Activated naive CD4-positive, alpha-beta T cell treated with anti-CD3 and anti-CD28 coated beads, Interleukin-2, amount 50 U/mL, for 16 hours (primary cell): Measurements from ENCODE around the gene ATRNL1.

Source experiments
- DNase-seq: peaks from one replicate; pipeline ENCODE4 v3.0.0-alpha.2; 2020

Gene ATRNL1

DNA sequence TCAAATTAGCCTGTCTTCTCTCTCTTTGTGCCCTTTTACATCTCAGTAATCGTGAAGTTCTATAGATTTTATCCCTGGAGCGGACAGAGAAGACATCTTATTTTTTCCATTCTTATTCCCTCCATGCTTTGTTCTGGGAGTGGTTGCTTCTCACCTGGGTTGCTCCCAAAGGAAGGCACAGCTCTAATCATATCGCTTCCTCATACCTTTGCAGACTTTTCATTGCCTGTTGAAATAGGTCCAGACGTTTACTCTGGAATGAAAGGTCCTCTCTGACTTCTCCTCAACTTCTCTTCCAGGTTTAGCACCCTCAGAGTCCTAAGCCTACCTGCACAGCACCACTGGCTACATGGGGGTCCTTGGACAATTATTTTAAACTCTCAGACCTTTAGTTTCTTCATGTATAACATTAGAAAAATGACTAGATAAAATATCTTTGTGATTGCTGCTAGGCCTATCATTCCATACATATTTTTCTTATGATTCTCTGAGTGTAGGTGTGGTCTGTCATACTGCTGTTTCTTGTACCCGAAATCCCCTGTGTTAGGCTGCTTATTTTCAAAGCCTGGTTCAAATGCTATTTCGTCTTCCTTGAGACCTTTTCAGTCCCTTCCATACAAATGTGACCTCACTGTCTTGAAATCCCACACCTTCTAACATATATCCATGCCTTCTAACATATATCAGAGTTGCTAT, 761.7 kb downstream of the ATRNL1 start:
- no peak for DNase-seq

DNA sequence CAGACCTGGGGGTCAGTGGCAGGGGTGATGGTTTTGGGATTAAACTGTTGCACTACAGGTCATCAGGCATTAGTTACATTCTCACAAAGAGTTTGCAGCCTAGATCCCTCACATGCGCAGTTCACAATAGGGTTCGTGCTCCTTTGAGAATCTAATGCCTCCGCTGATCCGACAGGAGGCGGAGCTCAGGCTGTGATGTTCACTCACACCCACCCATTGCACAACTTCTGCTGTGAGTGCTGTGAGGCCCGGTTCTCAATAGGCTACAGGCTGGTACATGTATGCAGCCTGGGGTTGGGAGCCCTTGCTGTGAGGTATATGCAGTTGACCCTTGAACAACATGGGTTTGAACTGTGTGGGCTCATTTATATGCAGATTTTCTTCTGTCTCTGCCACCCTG, 763.4 kb downstream of the ATRNL1 start:
- DNase-seq: no peak

DNA sequence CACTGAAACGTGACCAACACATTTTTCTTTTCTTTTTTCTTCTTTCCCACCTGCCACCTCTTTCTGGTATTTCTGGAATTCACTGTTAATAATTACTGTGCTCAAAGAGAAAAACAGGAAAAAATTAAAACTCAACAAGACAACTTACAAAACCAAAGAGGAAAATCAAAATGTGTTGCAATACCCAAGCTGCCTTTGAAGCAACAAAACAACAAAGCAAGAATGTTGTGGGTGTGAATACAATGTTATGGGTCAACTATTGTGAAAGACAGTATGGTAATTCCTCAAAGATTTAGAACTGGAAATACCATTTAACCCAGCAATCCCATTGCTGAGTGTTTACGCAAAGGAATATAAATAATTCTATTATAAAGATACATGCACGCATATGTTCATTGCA, 764.7 kb downstream of the ATRNL1 start:
- DNase-seq: no peak

DNA sequence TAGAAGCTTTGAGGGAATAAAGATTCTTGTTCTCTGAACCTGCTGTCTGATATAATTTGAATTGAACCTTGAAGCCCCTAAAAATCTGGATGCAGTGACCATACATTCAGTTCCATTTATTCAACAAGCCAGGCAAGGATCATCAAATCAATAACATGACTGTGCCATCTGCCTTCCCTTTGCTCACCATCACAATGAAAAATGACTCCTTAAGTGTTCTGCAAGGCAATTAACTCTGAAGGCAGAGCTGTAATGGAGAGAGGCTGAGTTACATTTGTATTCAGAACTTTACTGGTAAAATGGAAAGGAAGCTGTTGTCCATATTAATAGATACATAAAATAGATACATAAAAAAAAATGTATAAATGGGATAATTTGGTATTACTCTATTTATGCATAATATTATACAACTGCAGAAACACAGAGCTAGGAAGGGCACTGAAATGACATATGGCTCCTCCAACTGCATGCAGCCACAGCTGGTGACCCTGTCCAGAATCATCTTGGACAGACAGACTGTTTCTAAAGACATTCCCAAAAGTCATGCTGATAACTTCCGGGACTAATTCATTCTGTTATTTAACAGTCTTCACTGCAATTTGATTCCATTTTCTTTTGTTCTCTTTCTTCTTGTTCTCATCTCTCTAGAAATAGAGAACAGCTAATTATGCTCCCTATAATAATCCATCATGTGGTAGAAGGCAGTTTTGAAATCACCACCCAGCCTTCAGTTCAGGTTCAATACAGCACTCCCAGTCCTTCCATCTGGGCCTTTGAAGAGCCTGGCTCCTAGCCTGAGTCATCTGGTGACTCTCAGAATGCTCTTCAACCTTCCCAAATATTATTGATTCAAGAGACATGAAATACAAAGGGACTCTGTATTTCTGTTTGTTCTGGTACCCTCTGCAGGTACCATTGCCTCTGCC, 767.3 kb downstream of the ATRNL1 start:
- no peak for DNase-seq

DNA sequence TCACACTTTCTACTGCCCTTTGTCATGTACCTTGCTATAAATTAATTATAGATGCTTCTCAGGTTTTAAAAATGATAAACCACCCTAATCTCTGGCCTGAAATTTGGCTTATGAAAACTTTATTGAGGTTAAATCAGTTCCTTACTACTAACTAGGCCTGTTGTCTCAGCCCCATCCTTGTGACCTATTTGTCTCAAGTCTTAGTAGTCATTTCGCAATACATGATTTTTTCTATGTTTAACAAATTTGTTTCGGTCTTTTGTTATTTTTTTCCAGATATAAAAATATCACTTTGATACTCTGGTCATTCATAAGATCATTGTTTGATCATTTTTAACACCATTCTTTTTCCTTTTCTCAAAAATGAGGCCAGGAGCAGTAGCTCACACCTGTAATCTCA, 768.3 kb downstream of the ATRNL1 start:
- DNase-seq: no peak

DNA sequence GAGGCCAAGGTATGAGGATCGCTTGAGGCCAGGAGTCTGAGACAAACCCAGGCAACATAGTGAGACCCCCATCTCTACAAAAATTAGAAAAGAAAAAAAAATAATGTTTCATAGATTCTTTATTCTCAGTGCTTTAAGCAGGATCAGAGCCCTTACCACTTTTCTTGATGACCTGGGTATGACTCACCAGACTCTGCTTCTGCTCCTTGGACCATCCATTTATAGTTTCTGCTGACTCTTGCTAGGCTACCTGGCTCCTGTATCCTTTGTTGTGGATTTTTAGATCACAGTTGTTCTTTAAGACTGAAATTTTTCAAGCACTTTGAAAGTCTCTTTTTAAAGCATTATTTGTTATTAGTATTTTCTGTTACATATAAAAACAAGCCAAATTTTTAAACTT, 768.7 kb downstream of the ATRNL1 start:
- DNase-seq: no peak

DNA sequence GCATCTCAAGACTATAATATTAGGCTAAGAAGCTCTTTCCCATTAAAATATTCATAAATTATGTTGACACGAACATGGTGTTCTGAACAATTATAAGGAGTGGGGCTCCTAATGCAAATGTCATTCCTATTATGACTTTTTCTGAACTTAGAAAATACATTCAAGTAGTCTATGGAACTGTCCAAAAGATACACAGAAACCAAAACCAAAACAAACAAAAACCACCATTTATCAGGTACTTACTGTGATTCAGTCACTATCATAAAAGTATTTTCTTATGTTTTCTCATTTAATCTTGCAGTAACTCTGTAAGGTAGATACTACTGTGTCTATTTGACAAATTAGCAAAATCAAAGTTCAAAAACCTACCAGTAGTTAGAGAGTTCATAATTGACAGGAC, 773.0 kb downstream of the ATRNL1 start:
- DNase-seq: no peak

DNA sequence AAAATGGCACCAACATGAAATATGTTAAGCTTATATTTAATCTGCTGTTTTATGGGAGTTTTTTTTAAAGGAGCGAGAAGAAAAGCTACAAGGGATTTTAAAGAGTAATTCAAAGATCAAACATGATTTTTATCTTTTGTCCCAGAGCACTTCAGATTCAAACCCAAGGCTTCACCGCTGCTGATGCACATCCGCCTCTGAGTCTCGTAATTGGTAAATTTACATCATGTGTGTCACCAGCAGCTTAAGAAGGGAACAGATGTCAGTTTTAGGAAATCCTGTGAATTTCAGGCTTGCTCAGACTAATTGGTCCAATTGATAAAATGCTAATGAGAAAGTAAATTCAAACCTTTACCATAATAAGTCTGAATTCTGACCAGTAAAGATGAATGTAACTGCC, 773.5 kb downstream of the ATRNL1 start:
- DNase-seq: no peak

DNA sequence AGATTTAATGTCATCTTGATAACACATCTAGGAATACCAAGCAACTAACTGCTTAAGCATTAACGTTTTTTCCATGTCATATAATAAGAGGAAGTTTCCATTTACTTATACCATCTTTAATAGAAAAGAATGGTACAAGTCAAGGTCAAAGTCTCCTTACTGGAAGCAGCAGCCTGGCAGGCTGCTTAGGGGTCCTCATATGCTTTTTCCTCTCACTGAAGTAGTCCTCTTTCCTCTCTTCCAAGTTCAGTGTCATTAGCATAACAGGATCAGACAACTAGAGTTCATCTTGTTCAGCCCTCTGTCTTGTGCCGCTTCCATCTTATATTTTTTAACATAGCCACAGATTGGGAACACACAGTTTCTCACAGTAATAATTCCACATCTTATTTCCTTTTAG, 774.1 kb downstream of the ATRNL1 start:
- DNase-seq: no peak

DNA sequence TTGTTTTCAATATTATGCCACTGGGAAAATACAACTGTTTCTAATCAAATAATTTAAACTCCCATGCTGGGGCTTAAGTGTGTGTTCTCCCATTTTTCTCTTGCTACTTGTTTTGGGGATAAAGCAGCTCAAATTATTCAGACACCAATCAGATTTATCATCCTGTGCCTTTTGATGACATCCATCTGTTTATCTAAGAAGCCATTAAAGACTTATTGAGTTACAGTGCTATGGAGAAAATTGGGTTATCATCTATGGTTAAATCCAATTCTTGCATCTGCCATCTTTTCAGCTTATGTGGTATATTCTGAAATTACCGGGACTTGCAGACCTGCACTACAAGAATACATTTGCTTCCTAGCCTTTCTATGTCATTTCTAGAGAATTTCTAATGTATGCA, 778.7 kb downstream of the ATRNL1 start:
- DNase-seq: no peak

DNA sequence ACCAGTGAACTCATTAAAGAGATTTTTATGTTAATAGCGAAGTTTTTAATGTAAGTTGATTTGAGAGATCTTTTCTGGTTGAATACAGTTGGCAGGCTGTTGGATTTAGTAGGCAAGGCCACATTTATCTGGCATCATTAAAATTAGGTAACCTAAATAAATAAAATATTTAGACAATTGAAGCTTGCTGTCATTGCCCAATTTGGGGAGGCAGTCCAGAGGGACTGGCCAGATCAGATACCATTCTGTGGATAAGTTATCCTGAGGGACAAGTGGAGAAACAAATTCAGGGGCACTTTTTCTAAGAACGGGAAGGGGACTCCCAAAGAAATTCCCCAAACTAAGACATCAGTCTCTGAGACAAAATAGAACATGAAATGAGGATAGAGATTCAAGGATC, 782.0 kb downstream of the ATRNL1 start:
- DNase-seq: no peak

DNA sequence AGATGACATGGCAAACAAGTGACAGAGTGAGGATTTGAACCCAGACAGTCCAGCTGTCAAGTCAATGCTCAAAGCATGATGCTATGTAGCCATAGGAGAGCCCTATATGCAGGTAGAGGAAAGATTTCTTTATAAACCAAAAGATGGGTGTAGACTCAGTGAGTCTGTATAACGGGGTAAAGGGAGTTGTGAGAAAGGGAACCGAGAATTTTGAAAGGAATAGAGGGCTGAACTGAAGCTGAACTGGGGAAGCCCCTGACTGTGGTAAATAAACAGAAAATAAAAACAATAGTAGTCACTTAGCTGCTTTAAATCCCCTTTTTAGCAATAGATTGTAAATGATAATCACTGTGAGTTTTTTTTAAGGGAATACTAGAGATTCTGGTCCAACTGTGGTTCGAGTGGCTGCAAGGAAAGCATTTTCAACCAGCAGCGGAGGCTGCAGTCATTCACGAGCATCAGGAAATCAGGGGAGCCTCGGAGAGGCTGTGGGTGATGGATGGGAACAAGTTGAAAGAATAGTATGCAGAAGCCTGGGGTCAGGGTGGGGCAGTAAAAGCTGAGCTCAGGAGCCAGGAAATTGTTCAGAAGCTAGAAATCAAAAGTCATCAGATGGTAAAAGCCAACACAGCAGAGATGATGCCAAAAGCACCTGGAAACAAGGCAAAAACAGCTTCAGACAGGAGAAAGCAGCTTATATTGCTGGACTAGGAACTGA, 786.4 kb downstream of the ATRNL1 start:
- DNase-seq: no peak

DNA sequence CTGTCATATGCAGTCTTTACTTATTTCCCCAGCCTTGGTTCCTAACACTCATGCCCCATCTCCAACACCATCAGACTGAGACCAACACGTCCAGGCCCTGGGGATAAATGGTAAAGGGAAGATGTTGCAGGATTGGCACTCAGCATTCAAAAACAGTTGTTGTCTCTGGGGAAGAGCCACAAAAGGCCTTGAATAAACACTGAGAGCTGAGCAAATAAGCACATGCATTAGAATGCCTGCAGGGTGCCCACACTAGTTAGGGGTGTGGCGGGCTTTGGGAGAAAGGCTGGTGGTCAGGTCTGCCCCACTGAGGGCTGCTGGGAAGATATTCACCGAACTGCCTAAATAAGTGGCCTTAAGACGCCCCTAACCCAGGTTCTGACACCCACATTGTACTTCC, 788.9 kb downstream of the ATRNL1 start:
- no peak for DNase-seq

DNA sequence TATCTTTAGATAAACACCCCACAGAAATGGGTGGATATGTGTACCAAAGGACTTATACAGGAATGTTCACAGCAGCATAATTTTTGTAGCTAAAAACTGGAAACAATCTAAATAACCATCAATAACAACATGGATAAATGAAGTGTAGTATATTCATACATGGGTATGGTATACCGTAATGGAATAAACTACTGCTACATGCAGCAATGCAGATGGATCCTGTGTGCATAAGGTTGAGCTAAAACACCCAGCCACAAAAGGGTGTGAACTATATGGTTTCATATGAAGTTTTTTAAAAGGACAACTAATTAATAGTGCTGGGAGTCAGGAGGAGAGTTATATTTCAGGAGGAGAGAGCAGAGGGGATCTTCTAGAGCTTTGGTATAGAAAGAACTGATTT, 790.2 kb downstream of the ATRNL1 start:
- no peak for DNase-seq

DNA sequence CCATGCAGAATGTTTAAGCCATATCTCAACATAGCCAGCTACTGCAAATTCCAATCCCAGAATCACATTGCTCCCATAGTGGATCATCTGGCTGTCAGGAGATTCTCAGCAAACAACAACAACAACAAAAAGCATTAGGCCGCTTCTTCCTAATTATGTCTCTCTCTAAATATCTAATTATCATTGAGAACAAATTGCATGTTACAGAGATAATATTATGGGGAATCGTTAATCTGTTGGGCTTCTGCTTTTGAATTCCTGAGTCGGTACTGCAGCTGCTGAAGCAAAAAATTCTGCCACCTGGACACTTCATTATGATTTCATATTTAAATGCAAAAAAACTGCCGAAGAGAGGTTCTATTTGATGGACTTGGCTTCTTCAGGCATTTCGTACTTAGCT, 791.2 kb downstream of the ATRNL1 start:
- no peak for DNase-seq

DNA sequence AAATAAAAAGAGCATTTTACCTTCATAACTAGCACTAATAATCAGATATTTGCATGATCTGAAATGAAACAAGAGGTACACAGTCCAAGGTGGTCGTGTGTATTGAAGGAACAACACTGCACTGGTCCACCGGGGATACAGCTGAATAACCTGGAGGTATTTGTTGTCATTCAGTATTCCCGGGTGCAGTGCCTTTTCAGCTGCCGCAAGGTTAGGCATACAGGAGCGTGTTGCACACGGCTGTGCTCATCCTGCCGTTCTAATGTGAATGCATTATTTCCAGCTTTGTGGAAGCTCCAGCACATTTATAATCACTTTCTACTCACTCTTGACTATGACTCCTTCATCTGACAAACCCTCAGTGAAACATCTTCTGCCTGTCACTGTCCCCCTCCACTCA, 802.0 kb downstream of the ATRNL1 start:
- no peak for DNase-seq

DNA sequence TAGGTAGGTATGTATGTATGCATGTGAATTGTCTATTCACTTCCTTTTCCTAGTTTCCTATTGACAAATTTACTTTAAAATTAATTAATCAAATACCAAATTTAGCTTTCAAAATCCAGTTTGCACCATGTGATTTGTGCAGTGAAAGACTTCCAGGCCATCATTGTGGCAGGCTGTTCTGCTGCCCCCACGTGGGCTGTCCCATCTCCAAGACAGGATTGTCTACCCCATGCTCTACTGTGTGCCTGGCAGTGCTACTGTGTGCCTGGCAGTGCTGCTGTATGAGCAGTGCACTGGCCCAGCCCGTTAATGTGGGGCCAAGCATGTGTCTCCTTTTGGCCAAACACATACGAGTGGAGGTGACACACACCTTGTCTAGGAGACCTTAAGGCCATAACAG, 805.1 kb downstream of the ATRNL1 start:
- no peak for DNase-seq

DNA sequence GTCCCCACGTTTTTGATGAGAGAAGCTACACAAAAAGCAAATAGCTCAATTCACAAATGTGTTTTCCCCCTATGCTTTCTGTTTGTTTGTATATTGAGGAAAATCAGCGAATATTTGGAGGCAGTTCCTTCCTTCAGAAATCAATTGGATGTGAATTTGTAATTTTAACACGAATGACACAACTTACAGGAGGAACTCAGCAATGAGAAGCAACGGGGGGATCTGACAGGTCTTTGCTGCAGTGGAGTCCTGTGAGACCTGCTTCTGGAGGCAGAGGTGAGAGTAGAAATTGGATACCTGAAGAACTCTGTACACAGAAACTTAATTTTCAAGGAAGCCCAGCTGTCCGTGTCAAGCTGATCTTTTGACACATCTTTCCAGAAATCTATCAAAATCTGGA, 809.4 kb downstream of the ATRNL1 start:
- DNase-seq: no peak

DNA sequence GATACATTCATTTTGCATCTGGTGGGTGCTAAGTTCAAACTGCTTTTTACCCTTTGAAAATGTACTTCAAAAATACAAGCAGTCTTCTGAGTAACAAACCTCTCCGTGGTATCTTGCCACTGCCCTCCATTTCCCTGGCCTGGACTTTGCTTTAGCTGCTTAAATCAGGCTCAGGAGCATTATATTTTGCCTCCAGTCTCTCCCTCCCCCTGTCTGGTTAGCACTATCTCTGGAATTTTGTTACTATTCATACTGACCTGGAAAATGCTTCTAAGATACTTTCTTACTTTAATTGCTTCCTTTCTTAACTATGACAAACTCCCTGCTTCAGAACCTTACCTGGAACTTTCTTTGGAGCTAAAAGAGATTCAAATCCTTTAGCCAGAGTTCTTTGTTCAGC, 810.0 kb downstream of the ATRNL1 start:
- no peak for DNase-seq

DNA sequence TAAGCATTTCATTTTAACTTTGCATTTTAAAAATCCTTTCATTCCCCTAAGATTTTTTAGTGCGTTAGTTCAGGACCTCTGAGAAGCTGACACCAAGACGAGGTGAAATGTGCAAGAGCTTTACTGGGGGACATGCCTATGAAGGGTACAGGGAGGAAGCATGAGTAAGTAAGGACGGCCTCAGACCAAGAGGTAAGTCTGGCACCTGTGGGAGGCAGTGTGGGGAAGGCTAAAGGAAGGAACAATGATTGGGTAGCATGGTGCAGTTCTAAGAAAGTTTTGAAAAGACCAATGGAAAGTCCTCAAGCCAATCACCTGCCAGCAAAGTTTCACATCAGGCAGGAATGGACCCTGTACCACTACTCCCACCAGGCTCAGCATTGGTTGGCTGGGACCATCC, 810.7 kb downstream of the ATRNL1 start:
- no peak for DNase-seq

DNA sequence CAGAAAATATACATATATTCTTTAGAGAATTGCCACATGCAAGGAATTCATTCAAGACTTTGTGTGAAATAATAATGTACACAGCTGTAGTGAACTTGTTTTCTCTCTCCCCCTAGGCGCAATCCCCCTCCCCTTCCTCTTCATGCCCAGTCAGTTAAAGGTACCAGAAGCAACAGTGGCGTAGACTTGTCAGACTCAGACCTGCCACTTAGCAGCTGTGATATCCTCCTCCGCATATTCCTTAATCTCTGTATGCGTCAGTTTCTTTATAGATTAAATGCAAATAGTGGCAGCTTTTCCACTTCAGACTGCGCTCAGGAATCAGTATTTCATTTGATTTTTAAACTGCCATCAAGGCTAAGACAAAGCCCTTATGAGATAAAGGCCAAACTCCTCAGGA, 815.9 kb downstream of the ATRNL1 start:
- no peak for DNase-seq

DNA sequence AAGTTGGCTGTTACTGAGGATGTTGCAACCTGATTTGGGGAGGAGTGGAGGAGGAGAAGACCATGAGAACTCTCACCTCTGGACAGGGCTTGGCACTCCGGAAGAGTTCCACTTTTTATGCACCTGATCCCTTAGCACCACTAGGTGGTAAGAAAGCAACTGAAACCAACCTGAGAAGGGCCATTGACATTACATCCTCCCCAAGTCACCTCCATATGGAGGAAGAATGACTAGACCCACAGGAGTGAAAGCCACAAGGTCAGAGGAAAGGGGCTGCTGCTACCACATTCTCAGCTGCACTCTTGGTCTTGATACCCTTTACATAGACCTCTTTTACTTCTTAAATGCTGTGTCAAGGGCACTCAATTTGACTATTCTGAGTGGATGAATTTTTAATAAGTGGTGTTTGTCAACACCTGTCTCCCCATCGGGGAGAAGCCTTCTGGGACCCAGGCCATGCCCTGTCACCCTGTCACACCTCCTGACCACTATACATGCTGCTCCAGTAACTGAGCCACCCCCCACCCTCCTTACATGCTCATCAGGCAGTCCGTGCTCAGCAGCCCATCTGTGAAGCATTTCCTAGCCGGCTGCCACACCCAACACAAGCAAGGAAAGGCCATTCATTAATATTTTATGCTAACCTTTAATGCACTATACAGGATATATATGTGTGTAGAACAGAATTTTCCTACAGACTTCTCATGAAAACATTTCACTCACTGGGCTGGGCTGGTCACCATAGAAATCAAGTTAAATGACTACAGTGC, 817.0 kb downstream of the ATRNL1 start:
- no peak for DNase-seq

DNA sequence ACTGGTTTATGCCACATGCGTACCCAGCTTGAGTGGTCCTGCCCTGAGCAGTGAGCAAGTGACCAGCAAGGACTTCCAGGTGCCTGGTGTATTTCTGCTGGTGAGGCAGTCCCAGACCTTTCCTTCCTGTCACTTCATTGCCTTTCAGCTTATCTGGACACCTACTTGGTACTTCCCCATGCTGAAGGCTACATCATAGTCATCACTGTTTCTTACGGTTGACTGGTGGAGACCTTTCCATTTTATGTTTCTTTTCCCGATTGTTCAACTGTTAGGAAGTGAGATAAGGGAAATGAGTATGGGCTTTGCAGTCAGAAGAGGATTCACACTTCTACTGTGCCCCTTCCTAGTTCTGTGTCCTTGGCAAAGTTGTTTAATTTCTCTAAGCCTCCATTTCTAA, 821.3 kb downstream of the ATRNL1 start:
- DNase-seq: no peak
